Measurements from ENCODE around the gene AHCY.
"Not testable (repeated sequence)": the region's sequence is repeated elsewhere in the genome, so short reads cannot be mapped to it uniquely, and the experiment has no call there.

The AHCY gene

DNA sequence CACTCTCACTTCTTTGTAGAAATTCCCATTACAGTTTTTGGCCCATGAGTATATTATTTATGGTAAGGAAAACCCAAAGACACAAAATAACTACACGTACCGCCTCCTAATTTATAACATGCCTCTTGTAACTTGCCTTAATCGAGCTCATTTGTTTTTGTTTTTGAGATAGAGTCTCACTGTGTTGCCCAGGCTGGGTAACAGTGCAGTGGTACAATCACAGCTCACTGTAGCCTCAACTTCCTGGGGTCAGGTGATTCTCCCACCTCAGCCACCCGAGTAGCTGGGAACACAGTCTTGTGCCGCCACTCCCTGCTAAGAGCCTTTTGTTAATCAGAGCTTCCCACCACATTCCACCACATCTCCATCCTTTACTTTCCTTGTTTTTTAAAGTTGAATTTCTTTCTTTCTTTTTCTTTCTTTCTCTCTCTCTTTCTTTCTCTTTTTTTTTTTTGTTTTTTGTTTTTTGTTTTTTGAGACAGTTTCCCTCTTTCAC, 46.5 kb downstream of the AHCY start:
- no peak for DNase-seq (ENCODE audit: low read depth in 3 of 3)

- no peak for DNase-seq (ENCODE audit: low read depth in 3 of 3)
Observed at GRCh38 chr20:34254979-34255378, 48.2 kb downstream of the AHCY start.

GRCh38 chr20:34252431-34253086, 50.6 kb downstream of the AHCY start:
- not testable (repeated sequence) for DNase-seq (ENCODE audit: low read depth in 3 of 3)

GRCh38 chr20:34251619-34252018, 51.5 kb downstream of the AHCY start:
- no peak for DNase-seq (ENCODE audit: low read depth in 3 of 3)

DNA sequence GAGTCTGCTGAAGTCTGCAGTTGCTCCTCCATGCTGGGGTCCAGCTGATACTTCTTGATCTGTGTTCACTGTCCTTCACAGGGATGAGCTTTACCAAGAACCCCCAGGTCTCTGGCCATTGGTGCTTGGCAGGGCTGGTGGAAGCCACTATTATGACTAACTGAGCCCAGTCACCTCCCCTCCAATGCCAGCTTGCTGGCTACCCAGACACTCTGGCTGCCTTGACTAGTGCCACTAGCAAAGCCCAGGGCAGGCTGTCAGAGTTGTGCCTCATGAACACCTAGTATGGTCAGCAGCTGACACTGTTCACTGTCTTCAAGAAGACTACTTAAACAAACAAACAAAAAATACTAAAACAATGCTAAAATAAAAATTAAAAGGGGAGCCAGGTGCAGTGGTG, 53.1 kb downstream of the AHCY start:
- DNase-seq (ENCODE audit: low read depth in 3 of 3) = no peak

- no peak for DNase-seq (ENCODE audit: low read depth in 3 of 3)
Observed at GRCh38 chr20:34249291-34249690, 53.9 kb downstream of the AHCY start.

DNA sequence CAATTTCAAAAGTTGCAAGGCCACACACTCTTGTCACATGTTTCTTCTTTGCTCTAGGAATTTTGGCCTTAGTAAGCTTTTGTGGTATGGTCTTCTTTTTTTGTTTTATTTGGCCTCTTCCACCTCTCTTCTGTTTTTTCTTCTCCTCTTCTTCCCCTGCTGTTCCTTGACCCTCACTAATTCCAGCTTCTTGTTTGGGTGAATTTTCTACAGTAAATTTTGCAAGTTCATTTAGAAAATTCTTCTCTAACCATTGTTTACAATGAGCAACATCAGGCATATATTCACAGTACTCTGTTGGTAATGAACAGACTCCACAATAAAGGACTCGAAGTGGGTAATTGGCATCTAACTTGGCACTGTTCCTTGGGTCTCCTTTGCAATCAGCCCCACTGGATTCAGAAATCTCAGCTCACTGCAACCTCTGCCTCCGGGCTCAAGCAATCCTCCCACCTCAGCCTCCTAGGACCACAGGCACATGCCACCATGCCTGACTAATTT, 57.0 kb downstream of the AHCY start:
- no peak for DNase-seq (ENCODE audit: low read depth in 3 of 3)

DNA sequence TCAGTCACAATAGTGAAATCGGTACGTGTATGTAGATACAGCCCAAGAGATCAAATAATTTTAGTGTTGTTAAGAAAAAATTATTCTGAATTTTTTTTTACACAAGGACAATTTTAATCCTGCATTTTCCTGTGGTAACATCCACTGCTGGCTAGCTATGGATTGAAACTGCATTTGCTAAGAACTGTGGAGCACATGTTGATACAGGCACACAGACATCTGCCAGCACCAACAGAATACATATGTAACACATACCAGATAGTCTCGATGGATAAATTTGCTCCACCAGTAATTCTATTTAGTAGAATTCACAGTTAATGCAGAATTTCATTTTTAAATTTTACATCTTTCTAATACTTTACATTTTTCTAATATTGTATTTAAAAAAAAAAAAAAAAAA, 59.8 kb downstream of the AHCY start:
- DNase-seq (ENCODE audit: low read depth in 3 of 3) = no peak

- DNase-seq (ENCODE audit: low read depth in 3 of 3) = no peak
Observed at GRCh38 chr20:34242879-34243278, 60.3 kb downstream of the AHCY start.

DNA sequence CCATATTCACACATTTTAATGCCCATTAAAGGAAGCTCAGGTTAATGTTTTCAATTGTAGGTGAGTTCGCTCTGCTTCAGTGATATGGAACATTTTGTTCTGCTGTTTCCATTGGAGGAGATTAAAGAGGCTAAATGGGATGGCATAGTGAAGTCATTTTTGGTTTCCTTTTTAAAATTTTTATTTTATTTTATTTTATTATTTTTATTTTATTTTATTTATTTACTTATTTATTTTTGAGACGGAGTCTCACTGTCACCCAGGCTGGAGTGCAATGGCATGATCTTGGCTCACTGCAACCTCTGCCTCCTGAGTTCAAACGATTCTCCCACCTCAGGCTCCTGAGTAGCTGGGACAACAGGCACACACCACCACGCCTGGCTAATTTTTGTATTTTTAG, 61.1 kb downstream of the AHCY start:
- DNase-seq (ENCODE audit: low read depth in 3 of 3) = not testable (repeated sequence)

DNA sequence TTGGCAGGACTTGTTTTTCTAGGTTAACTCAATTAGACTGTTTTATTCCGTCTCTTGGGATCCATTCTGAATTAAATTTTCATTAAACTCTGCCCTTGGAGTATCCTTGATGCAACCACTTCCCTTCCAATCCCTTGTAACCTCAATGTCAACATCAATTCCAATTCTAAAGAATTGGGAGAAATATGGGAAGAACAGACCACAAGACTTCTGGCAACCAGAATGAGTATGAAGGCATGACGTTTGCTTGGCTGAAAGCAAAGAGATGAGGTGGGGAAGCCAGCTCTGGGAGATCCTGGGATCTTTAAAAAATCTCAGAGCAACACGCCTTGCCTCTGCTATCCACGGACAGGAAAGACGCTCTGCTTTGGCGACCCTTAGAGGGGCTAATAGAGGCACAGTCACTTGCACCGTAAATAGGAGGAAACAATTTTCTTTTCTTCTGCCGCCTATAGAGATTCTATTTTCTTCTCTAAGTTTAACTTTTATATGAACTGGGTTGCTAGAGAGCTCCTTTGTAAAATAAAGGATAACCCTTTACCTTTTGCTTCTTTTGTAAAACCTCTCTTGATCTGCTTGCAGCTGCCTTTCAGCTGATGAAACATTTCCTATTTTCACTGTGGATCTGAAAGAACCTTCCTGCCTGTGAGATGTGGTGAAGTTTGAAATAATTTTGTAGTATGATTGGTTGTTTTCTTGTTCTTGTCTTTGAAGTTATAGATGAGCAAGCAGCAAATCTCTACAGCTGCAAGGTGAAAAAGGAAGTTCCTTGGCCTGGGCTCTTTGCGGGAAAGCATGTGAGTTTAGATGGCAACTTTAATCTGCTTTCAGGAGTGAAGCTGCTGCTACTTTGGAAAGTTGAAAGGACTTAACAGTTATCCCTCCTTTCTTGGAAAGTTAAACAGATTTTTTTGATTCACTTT, 62.2 kb downstream of the AHCY start, which contains the start of gene ASIP:
ASIP (plus strand) TSS at position 731 of the 923 bp plus-strand sequence. CDS start 18,952 bp downstream, outside the sequence.
- DNase-seq (ENCODE audit: low read depth in 3 of 3) = no peak

DNA sequence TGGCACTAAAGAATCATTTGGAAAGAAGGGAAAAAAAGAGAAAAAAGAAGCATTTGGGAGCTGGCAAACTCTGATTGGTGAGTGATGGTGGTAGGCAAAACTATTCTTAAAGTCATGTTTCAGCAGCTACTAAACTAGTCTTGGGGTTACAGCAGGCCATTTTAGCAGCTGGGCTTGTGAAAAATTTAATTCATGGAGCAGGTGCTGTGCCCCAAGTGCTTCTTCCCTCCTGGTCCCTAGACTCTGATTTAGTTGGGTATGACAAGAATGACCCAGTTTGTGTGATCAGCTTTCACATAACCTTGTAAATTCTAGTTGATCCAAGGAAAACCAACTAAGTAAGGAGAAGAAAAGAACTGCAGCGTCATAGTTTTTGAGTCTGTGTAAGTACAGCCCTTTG, 63.0 kb downstream of the AHCY start:
- DNase-seq (ENCODE audit: low read depth in 3 of 3) = no peak

DNA sequence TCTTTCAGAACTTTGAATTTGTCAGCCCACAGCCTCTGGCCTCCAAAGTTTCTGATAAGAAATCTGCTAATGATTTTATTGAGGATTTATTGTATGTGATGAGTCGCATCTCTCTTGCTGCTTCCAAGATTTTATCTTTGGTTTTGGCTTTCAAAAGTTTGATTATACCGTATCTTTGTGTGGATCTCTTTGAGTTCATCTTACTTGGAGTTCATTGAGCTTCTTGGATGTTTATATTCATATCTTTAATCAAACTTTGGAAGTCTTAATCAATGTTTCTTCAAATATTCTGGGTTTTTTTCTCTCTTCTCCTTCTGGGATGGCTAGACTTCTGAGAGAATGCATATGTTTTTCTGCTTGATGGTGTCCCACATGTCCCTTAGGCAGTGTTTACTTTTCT, 65.2 kb downstream of the AHCY start:
- DNase-seq (ENCODE audit: low read depth in 3 of 3) = no peak

- DNase-seq (ENCODE audit: low read depth in 3 of 3) = no peak
Observed at GRCh38 chr20:34235875-34236274, 67.3 kb downstream of the AHCY start.

- no peak for DNase-seq (ENCODE audit: low read depth in 3 of 3)
Observed at GRCh38 chr20:34233687-34234086, 69.5 kb downstream of the AHCY start.

- DNase-seq (ENCODE audit: low read depth in 3 of 3) = no peak
Observed at GRCh38 chr20:34232494-34233087, 70.6 kb downstream of the AHCY start.

DNA sequence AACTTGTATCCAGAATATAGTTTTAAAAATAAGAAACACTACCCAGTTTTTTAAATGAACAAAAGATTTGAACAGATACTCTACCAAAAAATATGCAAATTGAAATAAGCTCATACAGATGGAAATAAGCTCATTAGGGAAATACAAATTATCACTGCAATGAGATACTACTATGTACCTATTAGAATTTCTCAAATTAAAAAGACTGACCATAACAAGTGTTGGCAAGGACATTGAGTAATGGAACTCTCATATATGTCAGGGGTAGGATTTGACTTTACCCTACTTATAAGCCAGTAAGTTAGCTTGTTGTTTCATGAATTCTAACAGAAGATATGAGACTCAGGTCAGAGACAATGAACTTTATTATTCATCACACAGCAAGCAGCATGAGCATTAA, 71.5 kb downstream of the AHCY start:
- DNase-seq (ENCODE audit: low read depth in 3 of 3) = no peak
